Cardiac fibroblast (primary cell): Measurements from ENCODE around the gene TMEM91.

Experiments
- DNase-seq, 2 donors: peaks; one replicate each; pipeline versions ENCODE4 v3.0.0 to v3.0.0-alpha.2; 2010; ENCODE audit warnings: low read depth in 2 of 2
- H3K4me3 ChIP-seq, 2 donors: replicated peaks in 1 of 2; 1 replicate in 1 of 2; 2 replicates in 1 of 2; pipeline ENCODE4 v1.5.1; 2011; ENCODE audit warnings: low read depth in 2 of 2, low read length in 2 of 2, mild to moderate bottlenecking in 2 of 2, moderate library complexity in 1 of 2
- TF ChIP-seq, protein P1 (sequence below): IDR thresholded peaks from one replicate; pipeline ENCODE4 v1.5.1; 2011; ENCODE audit warnings: low read depth, mild to moderate bottlenecking, low read length, inconsistent platforms

TMEM91 gene

DNA sequence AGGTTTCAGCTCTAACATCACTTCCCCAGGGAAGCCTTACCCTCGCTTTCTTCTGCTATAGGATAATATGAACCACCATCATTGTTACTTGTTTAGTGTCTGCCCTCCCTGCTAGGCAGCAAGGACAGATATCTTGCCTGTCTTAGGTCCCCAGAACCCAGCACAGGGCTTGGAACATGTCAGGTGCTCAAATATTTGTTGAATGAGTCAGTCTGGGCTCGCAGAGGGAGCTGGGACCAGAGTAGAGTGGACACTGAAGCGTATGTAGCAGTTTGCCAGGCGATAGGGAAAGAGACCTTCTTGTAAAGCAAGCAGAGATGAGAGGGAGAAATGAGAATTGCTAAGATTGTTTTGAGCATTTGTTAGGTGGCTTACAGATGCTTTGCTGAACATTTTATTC, 33.0 kb downstream of the TMEM91 start:
- DNase-seq, result peak; percentile 48 to 56
- H3K4me3 ChIP-seq, result no peak overlapping the region
- TF ChIP-seq, protein P1, sequence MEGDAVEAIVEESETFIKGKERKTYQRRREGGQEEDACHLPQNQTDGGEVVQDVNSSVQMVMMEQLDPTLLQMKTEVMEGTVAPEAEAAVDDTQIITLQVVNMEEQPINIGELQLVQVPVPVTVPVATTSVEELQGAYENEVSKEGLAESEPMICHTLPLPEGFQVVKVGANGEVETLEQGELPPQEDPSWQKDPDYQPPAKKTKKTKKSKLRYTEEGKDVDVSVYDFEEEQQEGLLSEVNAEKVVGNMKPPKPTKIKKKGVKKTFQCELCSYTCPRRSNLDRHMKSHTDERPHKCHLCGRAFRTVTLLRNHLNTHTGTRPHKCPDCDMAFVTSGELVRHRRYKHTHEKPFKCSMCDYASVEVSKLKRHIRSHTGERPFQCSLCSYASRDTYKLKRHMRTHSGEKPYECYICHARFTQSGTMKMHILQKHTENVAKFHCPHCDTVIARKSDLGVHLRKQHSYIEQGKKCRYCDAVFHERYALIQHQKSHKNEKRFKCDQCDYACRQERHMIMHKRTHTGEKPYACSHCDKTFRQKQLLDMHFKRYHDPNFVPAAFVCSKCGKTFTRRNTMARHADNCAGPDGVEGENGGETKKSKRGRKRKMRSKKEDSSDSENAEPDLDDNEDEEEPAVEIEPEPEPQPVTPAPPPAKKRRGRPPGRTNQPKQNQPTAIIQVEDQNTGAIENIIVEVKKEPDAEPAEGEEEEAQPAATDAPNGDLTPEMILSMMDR, result no peak

DNA sequence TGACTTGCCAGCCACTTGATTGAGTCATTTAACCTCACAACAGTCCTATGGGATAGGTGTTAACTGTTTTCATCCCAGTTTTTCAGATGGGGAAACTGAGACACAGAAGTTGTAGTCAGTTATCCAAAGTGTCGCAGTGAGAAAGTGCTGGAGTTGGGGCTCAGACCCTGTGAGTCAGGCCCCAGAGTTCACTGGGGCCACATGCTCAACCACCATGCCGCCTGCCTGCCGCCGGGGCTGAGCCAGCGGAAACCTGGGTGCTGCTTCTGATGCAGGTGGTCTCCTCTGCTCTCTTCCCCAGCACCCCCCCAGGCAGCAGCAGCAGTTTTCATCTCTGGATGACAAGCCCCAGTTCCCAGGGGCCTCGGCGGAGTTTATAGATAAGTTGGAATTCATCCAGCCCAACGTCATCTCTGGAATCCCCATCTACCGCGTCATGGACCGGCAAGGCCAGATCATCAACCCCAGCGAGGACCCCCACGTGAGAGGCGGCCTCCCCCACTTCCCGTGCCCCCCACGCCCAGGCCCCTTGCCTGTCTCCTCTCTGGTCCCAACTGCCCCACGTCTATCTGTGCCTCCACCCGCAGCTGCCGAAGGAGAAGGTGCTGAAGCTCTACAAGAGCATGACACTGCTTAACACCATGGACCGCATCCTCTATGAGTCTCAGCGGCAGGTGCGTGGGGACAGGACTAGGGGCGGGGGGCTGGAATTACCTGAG, 34.2 kb downstream of the TMEM91 start:
- TF ChIP-seq, protein P1, result no peak
- DNase-seq, result no peak
- no peak overlapping the region for H3K4me3 ChIP-seq

DNA sequence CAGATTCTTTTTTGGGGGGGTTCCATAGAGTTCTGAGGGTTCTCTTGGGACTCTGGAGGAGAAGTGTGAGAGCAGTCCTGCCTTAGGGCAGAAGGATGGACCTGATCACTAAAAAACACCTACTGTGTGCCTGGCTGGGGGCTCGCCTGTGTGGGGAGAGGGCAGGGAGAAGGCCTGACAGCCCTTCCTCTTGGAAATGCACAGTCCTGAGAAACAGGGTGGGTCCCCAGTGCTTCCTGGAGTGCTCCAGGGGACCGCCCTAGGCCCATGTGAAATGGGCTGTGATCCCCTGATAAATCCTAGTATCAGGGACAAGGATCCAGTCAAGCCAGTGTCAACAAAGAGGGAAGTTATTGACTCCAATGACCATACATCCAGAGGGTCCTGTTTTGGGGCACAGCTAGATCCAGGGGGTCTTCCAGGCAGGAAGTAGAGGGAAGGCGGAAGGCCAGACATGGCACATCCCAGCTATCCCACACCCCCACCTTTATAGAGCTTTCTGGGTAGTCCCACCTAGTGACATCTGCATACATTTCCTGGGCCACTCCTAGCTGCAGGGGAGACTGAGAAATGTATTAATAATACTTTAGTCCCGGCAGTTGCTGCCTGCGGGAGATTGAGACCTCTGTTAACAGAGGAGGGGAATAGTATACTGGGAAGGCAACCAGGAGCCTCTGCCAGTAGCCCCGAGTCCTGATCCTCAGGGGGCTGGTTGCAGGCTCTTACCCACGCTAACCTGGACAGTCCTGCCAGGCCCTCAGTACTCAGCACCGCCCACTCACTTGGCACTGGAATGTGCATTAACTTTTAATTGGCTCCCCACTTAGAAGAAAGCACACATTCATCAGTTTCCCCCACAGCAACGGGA, 35.0 kb downstream of the TMEM91 start:
- no peak for DNase-seq
- H3K4me3 ChIP-seq, result no peak overlapping the region
- TF ChIP-seq, protein P1, result no peak

DNA sequence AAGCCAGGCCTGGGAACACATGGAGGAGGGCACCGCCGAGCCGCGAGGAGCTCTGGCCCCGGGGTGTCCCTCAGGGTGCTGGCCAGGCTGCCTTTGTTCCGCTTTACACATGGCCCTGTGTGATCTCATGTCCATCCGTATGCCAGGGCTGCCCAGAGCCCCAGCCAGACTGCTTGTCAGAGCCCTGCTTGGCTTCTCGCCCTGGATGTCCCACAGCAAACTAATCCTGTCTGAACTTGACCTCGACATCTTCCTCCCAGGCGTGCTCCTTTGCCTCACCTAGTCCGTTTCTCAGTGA, 35.6 kb downstream of the TMEM91 start:
- H3K4me3 ChIP-seq, result no peak overlapping the region
- TF ChIP-seq, protein P1, result no peak
- DNase-seq, result no peak

DNA sequence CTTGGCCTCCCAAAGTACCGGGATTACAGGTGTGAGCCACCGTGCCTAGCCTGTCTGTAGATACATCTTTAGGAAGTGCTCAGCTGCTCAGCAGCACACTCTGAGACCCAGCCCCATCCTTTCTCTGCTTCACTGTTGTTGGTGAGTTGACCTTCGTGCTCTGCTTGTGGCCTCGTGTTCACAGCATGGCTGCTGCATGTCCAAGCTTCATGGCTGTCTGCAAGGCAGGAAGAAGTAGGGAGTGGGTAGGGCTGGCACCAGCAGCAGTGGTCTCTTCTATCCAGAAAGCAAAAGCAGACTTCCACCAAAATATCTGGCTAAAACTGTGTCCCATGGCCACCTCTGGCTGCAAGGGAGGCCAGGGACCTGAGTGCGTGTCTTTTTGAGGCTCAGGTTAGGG, 36.6 kb downstream of the TMEM91 start:
- DNase-seq, result no peak
- H3K4me3 ChIP-seq, result no peak overlapping the region
- TF ChIP-seq, protein P1, result no peak

DNA sequence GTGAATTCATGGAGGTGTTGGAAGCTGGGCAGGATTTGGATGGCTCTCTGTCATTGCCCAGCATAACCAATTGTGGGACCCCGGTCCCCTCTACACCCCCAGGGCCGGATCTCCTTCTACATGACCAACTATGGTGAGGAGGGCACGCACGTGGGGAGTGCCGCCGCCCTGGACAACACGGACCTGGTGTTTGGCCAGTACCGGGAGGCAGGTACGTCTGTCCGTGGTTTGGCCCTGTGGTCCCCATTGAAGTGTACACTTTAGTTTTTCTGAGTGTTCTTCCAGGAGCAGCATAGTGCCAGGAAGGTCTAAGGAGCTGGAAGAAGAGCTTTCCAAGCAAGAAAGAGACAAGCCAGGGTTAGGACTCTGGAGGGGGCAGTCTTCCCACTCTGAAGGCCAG, 37.6 kb downstream of the TMEM91 start:
- no peak overlapping the region for H3K4me3 ChIP-seq
- DNase-seq, result no peak
- TF ChIP-seq, protein P1, result no peak
